SU-DHL-6 (cell line): Measurements from ENCODE around the gene GMDS.

Experiments
- H2AFZ ChIP-seq: fragments of 200-600 bp; sonication (generic); 2 replicates; pipeline ENCODE4 v1.6.1; 2014; ENCODE audit warnings: low read depth, mild to moderate bottlenecking, moderate library complexity, mixed read lengths, antibody characterized with exemption, low read length; ENCODE audit not compliant: severe bottlenecking
- H3F3A ChIP-seq: fragments of 200-600 bp; shearing (Covaris generic); 2 replicates; pipeline ENCODE4 v1.6.0; 2016; ENCODE audit warnings: antibody characterized with exemption, mild to moderate bottlenecking; ENCODE audit not compliant: insufficient read depth
- H3K27ac ChIP-seq: fragments of 200-600 bp; sonication (generic); 2 replicates; pipeline ENCODE4 v1.5.1; 2016; ENCODE audit warnings: low read depth, mild to moderate bottlenecking, low read length, moderate library complexity, mixed read lengths
- H3K27me3 ChIP-seq: fragments of 200-600 bp; sonication (generic), shearing (Covaris generic); 2 replicates; pipeline ENCODE4 v1.6.0; 2014; ENCODE audit warnings: mild to moderate bottlenecking, low read length
- H3K36me3 ChIP-seq: fragments of 200-600 bp; sonication (generic); 2 replicates; pipeline ENCODE4 v1.6.1; 2014; ENCODE audit warnings: mild to moderate bottlenecking, low read length, mixed read lengths
- H3K4me2 ChIP-seq: fragments of 300-600, 200-600 bp; shearing (Covaris generic), sonication (generic); 2 replicates; pipeline ENCODE4 v1.6.0; 2014; ENCODE audit warnings: low read length, low read depth, mild to moderate bottlenecking; ENCODE audit not compliant: poor library complexity, severe bottlenecking
- H3K4me3 ChIP-seq: fragments of 200-600 bp; sonication (generic); 2 replicates; pipeline ENCODE4 v1.5.1; 2014; ENCODE audit warnings: antibody characterized with exemption, low read length, mild to moderate bottlenecking, mixed read lengths; ENCODE audit not compliant: insufficient read depth, poor library complexity, severe bottlenecking
- H3K79me2 ChIP-seq: fragments of 200-600 bp; sonication (generic); 2 replicates; pipeline ENCODE4 v1.6.1; 2014; ENCODE audit warnings: mild to moderate bottlenecking, low read length, moderate library complexity; ENCODE audit not compliant: insufficient read depth
- H3K9ac ChIP-seq: fragments of 200-600 bp; sonication (generic); 2 replicates; pipeline ENCODE4 v1.7.0; 2014; ENCODE audit warnings: mild to moderate bottlenecking, low read length
- H3K9me2 ChIP-seq: fragments of 200-600 bp; sonication (generic); replicated peaks from 2 replicates; pipeline ENCODE4 v1.6.1; 2014; ENCODE audit warnings: low read length; ENCODE audit not compliant: insufficient read depth
- H3K9me3 ChIP-seq: fragments of 200-600 bp; sonication (generic); 2 replicates; pipeline ENCODE4 v1.6.1; 2014; ENCODE audit warnings: low read length, mixed read lengths; ENCODE audit not compliant: insufficient read depth
- H4K20me1 ChIP-seq: fragments of 200-600 bp; sonication (generic); 2 replicates; pipeline ENCODE4 v1.6.1; 2014; ENCODE audit warnings: low read depth, mild to moderate bottlenecking, antibody characterized with exemption, low read length, moderate library complexity, mixed read lengths
- EZH2phosphoT487 ChIP-seq: fragments of 200-600 bp; sonication (generic), shearing (Covaris generic); conservative IDR thresholded peaks from 2 replicates; pipeline ENCODE4 v1.6.1; 2018; ENCODE audit warnings: mild to moderate bottlenecking, antibody characterized with exemption, low read length, moderate library complexity, mixed read lengths
- TF ChIP-seq, protein P1 (sequence below): fragments of 200-600 bp; sonication (generic); IDR thresholded peaks from one replicate; pipeline ENCODE4 v1.5.1; 2017; ENCODE audit warnings: antibody characterized with exemption, mild to moderate bottlenecking, low read length, moderate library complexity; ENCODE audit not compliant: insufficient read depth, poor library complexity, severe bottlenecking

Gene GMDS

DNA sequence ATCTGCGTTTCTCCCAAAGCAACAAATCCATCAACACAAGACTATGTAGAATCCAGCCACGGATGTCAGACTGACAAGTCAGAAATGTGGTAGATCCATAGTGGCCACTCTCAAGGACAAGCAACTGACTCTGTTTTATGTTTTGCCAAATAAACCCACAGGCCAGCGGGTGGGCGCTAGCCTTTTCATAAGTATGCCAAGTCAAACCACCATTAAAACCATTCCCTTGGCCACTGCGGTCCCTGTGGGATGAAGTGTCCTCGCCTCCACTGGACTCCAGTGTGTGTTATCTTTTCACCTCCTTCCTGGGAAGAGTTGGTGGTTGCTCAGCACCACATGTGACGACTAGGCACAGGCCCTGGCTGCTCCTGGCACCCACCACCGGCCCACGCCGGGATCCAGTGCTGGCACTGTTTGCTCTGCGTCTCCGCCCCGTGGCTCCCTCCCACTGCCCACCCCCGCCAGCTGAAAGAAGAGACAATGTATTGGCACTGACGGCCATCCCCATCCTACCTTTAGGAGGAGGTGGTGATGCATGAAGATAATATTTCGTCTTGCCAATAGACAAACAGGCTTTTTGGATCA lies 532.3 kb downstream of the GMDS start:
- no peaks in the 10 kb centered on the region for H3K79me2 ChIP-seq
- no peaks in the 10 kb centered on the region for H3K9me2 ChIP-seq
- no peak for TF ChIP-seq EZH2phosphoT487
- TF ChIP-seq, protein P1, sequence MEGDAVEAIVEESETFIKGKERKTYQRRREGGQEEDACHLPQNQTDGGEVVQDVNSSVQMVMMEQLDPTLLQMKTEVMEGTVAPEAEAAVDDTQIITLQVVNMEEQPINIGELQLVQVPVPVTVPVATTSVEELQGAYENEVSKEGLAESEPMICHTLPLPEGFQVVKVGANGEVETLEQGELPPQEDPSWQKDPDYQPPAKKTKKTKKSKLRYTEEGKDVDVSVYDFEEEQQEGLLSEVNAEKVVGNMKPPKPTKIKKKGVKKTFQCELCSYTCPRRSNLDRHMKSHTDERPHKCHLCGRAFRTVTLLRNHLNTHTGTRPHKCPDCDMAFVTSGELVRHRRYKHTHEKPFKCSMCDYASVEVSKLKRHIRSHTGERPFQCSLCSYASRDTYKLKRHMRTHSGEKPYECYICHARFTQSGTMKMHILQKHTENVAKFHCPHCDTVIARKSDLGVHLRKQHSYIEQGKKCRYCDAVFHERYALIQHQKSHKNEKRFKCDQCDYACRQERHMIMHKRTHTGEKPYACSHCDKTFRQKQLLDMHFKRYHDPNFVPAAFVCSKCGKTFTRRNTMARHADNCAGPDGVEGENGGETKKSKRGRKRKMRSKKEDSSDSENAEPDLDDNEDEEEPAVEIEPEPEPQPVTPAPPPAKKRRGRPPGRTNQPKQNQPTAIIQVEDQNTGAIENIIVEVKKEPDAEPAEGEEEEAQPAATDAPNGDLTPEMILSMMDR, result no peak
- H3K36me3 ChIP-seq, result no peaks in the 10 kb centered on the region
- H4K20me1 ChIP-seq, result no peaks in the 10 kb centered on the region
- H2AFZ ChIP-seq, result no peak overlapping the region
- H3K9ac ChIP-seq, result no peak overlapping the region
- H3F3A ChIP-seq, result no peaks in the 10 kb centered on the region
- no peaks in the 10 kb centered on the region for H3K9me3 ChIP-seq
- H3K27ac ChIP-seq, result no peak overlapping the region
- no peak overlapping the region for H3K4me3 ChIP-seq
- no peaks in the 10 kb centered on the region for H3K27me3 ChIP-seq
- H3K4me2 ChIP-seq, result no peak overlapping the region

- no peaks in the 10 kb centered on the region for H3K79me2 ChIP-seq
- H3K36me3 ChIP-seq, result no peaks in the 10 kb centered on the region
- no peaks in the 10 kb centered on the region for H4K20me1 ChIP-seq
- H2AFZ ChIP-seq, result no peak overlapping the region
- no peaks in the 10 kb centered on the region for H3K9me3 ChIP-seq
- no peak overlapping the region for H3K4me3 ChIP-seq
- no peak overlapping the region for H3K27ac ChIP-seq
- H3K27me3 ChIP-seq, result no peaks in the 10 kb centered on the region
- no peaks in the 10 kb centered on the region for H3K9me2 ChIP-seq
- TF ChIP-seq, protein P1, result no peak
- TF ChIP-seq EZH2phosphoT487, result no peak
- no peak overlapping the region for H3K9ac ChIP-seq
- H3K4me2 ChIP-seq, result no peak overlapping the region
- no peaks in the 10 kb centered on the region for H3F3A ChIP-seq
These were observed 533.0 kb downstream of the GMDS start for GRCh38 chr6:1712451-1712850.

- TF ChIP-seq EZH2phosphoT487, result no peak
- TF ChIP-seq, protein P1, result no peak
- Histone ChIP-seq H3K27ac (no peak overlapping the region), H4K20me1 (no peaks in the 10 kb centered on the region), H3K27me3 (no peaks in the 10 kb centered on the region), H3K4me3 (no peak overlapping the region), H3K9ac (no peak overlapping the region), H2AFZ (no peak overlapping the region), H3K79me2 (no peaks in the 10 kb centered on the region), H3K9me2 (no peaks in the 10 kb centered on the region), H3K9me3 (no peaks in the 10 kb centered on the region), H3K4me2 (no peak overlapping the region), H3K36me3 (no peaks in the 10 kb centered on the region), H3F3A (no peaks in the 10 kb centered on the region)
These were observed 534.3 kb downstream of the GMDS start for GRCh38 chr6:1711136-1711535.
